SK-N-SH (cell line): ENCODE data around the gene ZNF548. TPM values are rescaled to one million over a fixed set of nuclear protein-coding genes. Genes with fewer than 3 reads are reported as not detected.

Source experiments
- CTCF ChIA-PET: fragments of 300-600, 350-600 bp; formaldehyde crosslinking; extraction: SDS; loops from one replicate; lab custom pipeline; 2021; lab: Yijun Ruan, JAX
- POLR2A ChIA-PET: fragments of 350-600 bp; sonication (Branson Sonifier 250); formaldehyde crosslinking; extraction: SDS; loops from one replicate; lab custom pipeline; 2020; ENCODE audit warnings: antibody characterized with exemption, inconsistent platforms; lab: Yijun Ruan, JAX
- DNase-seq: peaks from one replicate; pipeline ENCODE4 v3.0.0; 2012
- H2AFZ ChIP-seq: fragments of 200-600 bp; sonication (generic); 2 replicates; pipeline ENCODE4 v1.8.1; 2016; ENCODE audit warnings: antibody characterized with exemption, mild to moderate bottlenecking, low read depth
- H3F3A ChIP-seq: fragments of 200-600 bp; sonication (generic); replicated peaks from 2 replicates; pipeline ENCODE3; 2016; ENCODE audit warnings: antibody characterized with exemption, mild to moderate bottlenecking; ENCODE audit not compliant: insufficient read depth
- H3K27ac ChIP-seq, 2 experiments: fragments of 200-500 bp in 1 of 2; fragments of 200-600 bp in 1 of 2; sonication (Bioruptor generic) in 1 of 2; sonication (generic), shearing (Covaris generic) in 1 of 2; 2 replicates each; pipeline versions ENCODE4 v1.5.1 to v1.6.1; 2014 to 2016; ENCODE audit warnings: low read depth in 2 of 2, inconsistent platforms in 1 of 2, low read length in 1 of 2, mild to moderate bottlenecking in 1 of 2, mixed read lengths in 1 of 2
- H3K27me3 ChIP-seq: fragments of 200-600 bp; sonication (generic), shearing (Covaris generic); 2 replicates; pipeline ENCODE4 v1.6.1; 2016; ENCODE audit warnings: mixed run types; ENCODE audit not compliant: insufficient read depth
- H3K36me3 ChIP-seq, 2 experiments: fragments of 200-500 bp in 1 of 2; fragments of 200-600 bp in 1 of 2; sonication (Bioruptor generic) in 1 of 2; sonication (generic) in 1 of 2; replicated peaks in 1 of 2; 2 replicates each; pipeline versions ENCODE3 to v1.5.1; 2014 to 2016; ENCODE audit warnings: low read length in 1 of 2, mild to moderate bottlenecking in 1 of 2; ENCODE audit not compliant: insufficient read depth in 2 of 2, control insufficient read depth in 1 of 2
- H3K4me1 ChIP-seq, 2 experiments: fragments of 200-500 bp in 1 of 2; fragments of 200-600 bp in 1 of 2; sonication (Bioruptor generic) in 1 of 2; sonication (generic), shearing (Covaris generic) in 1 of 2; 2 replicates each; pipeline versions ENCODE4 v1.5.1 to v1.6.1; 2014 to 2016; ENCODE audit warnings: low read depth in 1 of 2, low read length in 1 of 2, mixed run types in 1 of 2; ENCODE audit not compliant: insufficient read depth in 2 of 2, control insufficient read depth in 1 of 2
- H3K4me2 ChIP-seq: fragments of 200-600 bp; sonication (generic), shearing (Covaris generic); 2 replicates; pipeline ENCODE4 v1.6.1; 2017; ENCODE audit warnings: mixed run types
- H3K4me3 ChIP-seq, 2 experiments: fragments of 200-500 bp in 1 of 2; fragments of 200-600 bp in 1 of 2; sonication (Bioruptor generic) in 1 of 2; sonication (generic), shearing (Covaris generic) in 1 of 2; 2 replicates each; pipeline versions ENCODE4 v1.5.1 to v1.8.1; 2014 to 2016; ENCODE audit warnings: low read depth in 2 of 2, inconsistent platforms in 1 of 2, low read length in 1 of 2, mild to moderate bottlenecking in 1 of 2, mixed read lengths in 1 of 2, moderate library complexity in 1 of 2
- H3K79me2 ChIP-seq: fragments of 200-600 bp; sonication (generic); 2 replicates; pipeline ENCODE4 v1.8.1; 2017; ENCODE audit warnings: mild to moderate bottlenecking; ENCODE audit not compliant: insufficient read depth
- H3K9ac ChIP-seq: fragments of 200-600 bp; sonication (generic); 2 replicates; pipeline ENCODE4 v1.6.1; 2017; ENCODE audit warnings: mixed run types
- H3K9me2 ChIP-seq: fragments of 200-600 bp; sonication (generic); 2 replicates; pipeline ENCODE4 v1.6.1; 2017; ENCODE audit warnings: mixed run types
- H3K9me3 ChIP-seq: fragments of 200-600 bp; sonication (generic); 2 replicates; pipeline ENCODE4 v1.6.1; 2017; ENCODE audit warnings: mixed run types, mild to moderate bottlenecking, moderate library complexity
- H4K20me1 ChIP-seq: fragments of 200-600 bp; sonication (generic); 2 replicates; pipeline ENCODE4 v1.6.1; 2017; ENCODE audit warnings: mild to moderate bottlenecking, mixed run types; ENCODE audit not compliant: insufficient read depth
- ELF1 ChIP-seq: IDR thresholded peaks from 2 replicates; pipeline ENCODE4 v1.4.0; 2012
- EP300 ChIP-seq, 2 experiments: IDR thresholded peaks; 2 replicates each; pipeline versions ENCODE4 v1.4.0 to v1.6.1; 2012; ENCODE audit warnings: borderline replicate concordance in 1 of 2, low read depth in 1 of 2, low read length in 1 of 2
- FOSL2 ChIP-seq: IDR thresholded peaks from 2 replicates; pipeline ENCODE4 v1.4.0; 2012; ENCODE audit warnings: low read depth, mild to moderate bottlenecking, moderate library complexity, borderline replicate concordance
- GATA2 ChIP-seq: sonication (generic); formaldehyde crosslinking; IDR thresholded peaks from 2 replicates; pipeline ENCODE4 v1.5.0; 2020; ENCODE audit warnings: mild to moderate bottlenecking, missing genetic modification reagents
- MAX ChIP-seq: IDR thresholded peaks from 2 replicates; pipeline ENCODE4 v1.4.0; 2012; ENCODE audit warnings: low read depth
- MEF2A ChIP-seq: IDR thresholded peaks from 2 replicates; pipeline ENCODE4 v1.4.0; 2012; ENCODE audit warnings: low read depth, borderline replicate concordance
- NFIC ChIP-seq: IDR thresholded peaks from 2 replicates; pipeline ENCODE4 v1.4.0; 2012; ENCODE audit warnings: borderline replicate concordance
- NRF1 ChIP-seq: IDR thresholded peaks from 2 replicates; pipeline ENCODE4 v1.6.1; 2012; ENCODE audit warnings: low read depth, mild to moderate bottlenecking, low read length
- PBX3 ChIP-seq: IDR thresholded peaks from 2 replicates; pipeline ENCODE4; 2012
- POLR2AphosphoS5 ChIP-seq: IDR thresholded peaks from 2 replicates; pipeline ENCODE4 v1.6.1; 2012; ENCODE audit warnings: low read depth, low read length
- RCOR1 ChIP-seq: fragments of 150-350 bp; IDR thresholded peaks from 2 replicates; pipeline ENCODE4 v1.6.1; 2017; ENCODE audit warnings: antibody characterized with exemption, low read length
- RXRA ChIP-seq: IDR thresholded peaks from 2 replicates; pipeline ENCODE4 v1.4.0; 2012; ENCODE audit warnings: low read depth, mild to moderate bottlenecking, borderline replicate concordance
- TCF12 ChIP-seq: IDR thresholded peaks from 2 replicates; pipeline ENCODE4 v1.4.0; 2012
- USF1 ChIP-seq: IDR thresholded peaks from 2 replicates; pipeline ENCODE4 v1.4.0; 2012; ENCODE audit warnings: low read depth, borderline replicate concordance
- USF2 ChIP-seq: fragments of 150-350 bp; IDR thresholded peaks from 2 replicates; pipeline ENCODE4 v1.6.1; 2017; ENCODE audit warnings: antibody characterized with exemption, low read length, low read depth, borderline replicate concordance
- YY1 ChIP-seq: IDR thresholded peaks from 2 replicates; pipeline ENCODE4 v1.4.0; 2012; ENCODE audit warnings: low read depth, mild to moderate bottlenecking
- WGBS: methylation state at CpG from one replicate; pipeline ENCODE4 v1.1.6; 2017; ENCODE audit warnings: low lambda C conversion rate; 5-methylcytosine and 5-hydroxymethylcytosine counted together
- polyA plus RNA-seq, 3 experiments: library from polyadenylated mRNA; depleted of rRNA; stranded (reverse); fragments of >200 nt; gene quantifications; 2 replicates each; pipeline ENCODE4 v1.2.3, GENCODE V29; 2012

The ZNF548 gene
- polyA plus RNA-seq, 1 of the 3 experiments (the other 2 are of a cell fraction), result 6.8 TPM

- 90% methylated on average over 9 of the region's 9 CpGs for WGBS
- no peak overlapping the region for H3K27ac ChIP-seq
Observed at GRCh38 chr19:57438925-57439324, 49.3 kb downstream of the ZNF548 start.

GRCh38 chr19:57441979-57442752 is 52.5 kb downstream of the ZNF548 start:
- H3K27me3 ChIP-seq, result no peaks in the 10 kb centered on the region
- no peak for DNase-seq
- TF ChIP-seq NFIC, result no peak
- TF ChIP-seq POLR2AphosphoS5, result no peak
- TF ChIP-seq FOSL2, result no peak
- TF ChIP-seq EP300 (IDR thresholded peaks at IDR 0.05; ENCODE audit: borderline replicate concordance in 1 of 2, low read depth in 1 of 2, low read length in 1 of 2), result no peak
- no peak for TF ChIP-seq USF2
- TF ChIP-seq NRF1, result no peak
- TF ChIP-seq MEF2A, result no peak
- TF ChIP-seq YY1, result no peak
- no peak for TF ChIP-seq ELF1
- TF ChIP-seq RCOR1, result no peak
- no peak for TF ChIP-seq RXRA
- TF ChIP-seq, all 33 proteins: peak for 0
- H2AFZ ChIP-seq, result no peak overlapping the region
- no peak overlapping the region for H3K9ac ChIP-seq
- H3K36me3 ChIP-seq, result peaks cover 20 to 26% of the 10 kb centered on the region in 2 experiments
- no peaks in the 10 kb centered on the region for H3K9me3 ChIP-seq
- H3K4me2 ChIP-seq, result no peak overlapping the region
- peaks cover 58% of the 10 kb centered on the region for H3K79me2 ChIP-seq
- ChIA-PET CTCF (no interaction called here), POLR2A (no interaction called here)
- no peaks in the 10 kb centered on the region for H3F3A ChIP-seq
- H3K27ac ChIP-seq, result no peak overlapping the region
- H3K9me2 ChIP-seq, result no peaks in the 10 kb centered on the region
- H4K20me1 ChIP-seq, result no peaks in the 10 kb centered on the region
- WGBS, result 98% methylated on average over 6 of the region's 7 CpGs
- no peaks in the 10 kb centered on the region; a peak in 1 of 4 replicates for H3K4me1 ChIP-seq
- no peak overlapping the region for H3K4me3 ChIP-seq

More at GRCh38 chr19:57438925-57439324, 49.3 kb downstream of the ZNF548 start:
- no peak overlapping the region for H3K9ac ChIP-seq
- no peaks in the 10 kb centered on the region for H3K9me2 ChIP-seq
- no peaks in the 10 kb centered on the region for H3F3A ChIP-seq
- no peak overlapping the region for H2AFZ ChIP-seq
- ChIA-PET POLR2A (no interaction called here), CTCF (no interaction called here)
- no peak overlapping the region for H3K4me3 ChIP-seq
- no peak for DNase-seq
- no peak for TF ChIP-seq GATA2 (CRISPR knock-in tag)
- TF ChIP-seq USF1, result no peak
- TF ChIP-seq TCF12, result no peak
- no peak for TF ChIP-seq NFIC
- no peak for TF ChIP-seq RXRA
- no peak for TF ChIP-seq MAX
- TF ChIP-seq PBX3, result no peak
- no peak for TF ChIP-seq FOSL2
- TF ChIP-seq NRF1, result no peak
- no peak for TF ChIP-seq POLR2AphosphoS5
- no peak overlapping the region for H3K4me2 ChIP-seq
- H4K20me1 ChIP-seq, result no peaks in the 10 kb centered on the region
- H3K79me2 ChIP-seq, result peaks cover 74% of the 10 kb centered on the region
- peaks cover 7 to 8% of the 10 kb centered on the region in 2 experiments; a peak in 3 of 4 replicates for H3K4me1 ChIP-seq
- H3K27me3 ChIP-seq, result no peaks in the 10 kb centered on the region
- H3K36me3 ChIP-seq, result peaks cover 3 to 14% of the 10 kb centered on the region in 2 experiments
- H3K9me3 ChIP-seq, result no peaks in the 10 kb centered on the region
